ENCODE measurements around the gene GAK.

- TF ChIP-seq POLR2A (IDR thresholded peaks at IDR 0.05) (no peak), CTCF (IDR thresholded peaks at IDR 0.05 in 4 of 5, conservative IDR thresholded peaks at IDR 0.05 in 1 of 5) (no peak)
Measured at GRCh38 chr4:903066-904046, 28.8 kb downstream of the GAK start.

Data from gastrocnemius medialis (tissue), 4 donors.